HS-27A (cell line): ENCODE data around the gene MGAT5B.

Experiments
- DNase-seq: peaks from one replicate; pipeline ENCODE4 v3.0.0-alpha.2; 2012; ENCODE audit warnings: low read depth, missing footprints

The MGAT5B gene

DNA sequence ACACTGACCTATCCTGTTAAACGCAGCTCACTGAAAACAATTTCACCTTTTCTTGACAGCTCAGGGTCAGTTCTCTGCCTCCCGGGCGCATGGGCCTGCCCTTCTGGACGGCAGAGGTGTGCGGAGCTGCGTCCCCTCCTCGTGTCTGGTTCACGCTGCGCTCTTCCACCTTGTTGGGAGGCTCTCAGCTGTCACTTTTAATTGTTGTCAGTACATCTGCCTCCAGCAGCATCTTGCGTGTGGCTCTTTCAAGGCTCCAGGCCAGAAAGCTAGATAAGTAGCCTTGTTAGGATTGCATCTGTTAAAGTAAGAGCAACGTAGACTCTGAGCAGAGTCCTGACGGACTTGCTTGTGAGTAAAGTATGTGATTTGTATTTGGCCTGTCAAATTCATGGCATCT lies 59.4 kb downstream of the MGAT5B start:
- DNase-seq = no peak

DNA sequence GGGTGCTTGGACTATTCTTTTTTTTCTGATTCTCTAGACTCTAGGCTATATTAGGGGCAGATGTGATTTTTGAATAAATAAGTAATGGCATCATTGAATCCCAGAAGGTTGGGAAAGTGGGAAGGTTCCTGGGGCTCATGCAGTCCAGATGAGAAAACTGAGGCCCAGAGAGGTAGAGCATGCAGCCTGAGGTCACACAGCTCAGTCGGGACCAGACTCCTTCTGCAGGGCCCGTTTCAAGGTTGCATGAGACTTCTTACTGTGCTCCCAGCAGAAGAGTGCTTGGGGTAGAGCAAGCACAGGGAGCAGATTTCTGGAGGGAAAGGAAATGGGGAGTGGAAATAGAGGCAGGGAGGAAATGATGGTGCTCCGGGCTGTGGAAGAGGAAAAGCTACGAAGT lies 59.8 kb downstream of the MGAT5B start:
- no peak for DNase-seq

DNA sequence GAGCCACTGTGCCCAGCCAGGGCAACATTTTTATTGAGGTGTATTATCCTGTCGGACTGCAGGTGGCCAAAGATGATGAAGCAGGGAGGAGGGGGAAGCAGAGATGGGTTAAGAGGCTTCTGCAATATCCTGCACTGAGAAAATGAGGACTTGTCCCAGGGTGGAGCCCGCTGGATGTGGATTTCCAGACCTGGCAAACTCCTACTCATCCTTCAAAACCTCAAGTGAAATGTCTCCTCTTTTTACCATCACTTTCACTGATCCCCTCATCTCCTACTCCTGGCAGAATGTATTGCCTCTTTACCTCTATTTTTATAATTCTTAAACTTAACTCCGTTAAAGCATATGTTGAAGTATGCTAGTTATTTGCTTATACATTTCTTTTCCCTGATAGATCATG lies 60.9 kb downstream of the MGAT5B start:
- no peak for DNase-seq

- DNase-seq = no peak
Observed at GRCh38 chr17:76929601-76930000, 61.4 kb downstream of the MGAT5B start.

GRCh38 chr17:76930107-76930506 lies 61.9 kb downstream of the MGAT5B start:
- DNase-seq = no peak

- no peak for DNase-seq
Observed at GRCh38 chr17:76932402-76933333, 64.5 kb downstream of the MGAT5B start.

DNA sequence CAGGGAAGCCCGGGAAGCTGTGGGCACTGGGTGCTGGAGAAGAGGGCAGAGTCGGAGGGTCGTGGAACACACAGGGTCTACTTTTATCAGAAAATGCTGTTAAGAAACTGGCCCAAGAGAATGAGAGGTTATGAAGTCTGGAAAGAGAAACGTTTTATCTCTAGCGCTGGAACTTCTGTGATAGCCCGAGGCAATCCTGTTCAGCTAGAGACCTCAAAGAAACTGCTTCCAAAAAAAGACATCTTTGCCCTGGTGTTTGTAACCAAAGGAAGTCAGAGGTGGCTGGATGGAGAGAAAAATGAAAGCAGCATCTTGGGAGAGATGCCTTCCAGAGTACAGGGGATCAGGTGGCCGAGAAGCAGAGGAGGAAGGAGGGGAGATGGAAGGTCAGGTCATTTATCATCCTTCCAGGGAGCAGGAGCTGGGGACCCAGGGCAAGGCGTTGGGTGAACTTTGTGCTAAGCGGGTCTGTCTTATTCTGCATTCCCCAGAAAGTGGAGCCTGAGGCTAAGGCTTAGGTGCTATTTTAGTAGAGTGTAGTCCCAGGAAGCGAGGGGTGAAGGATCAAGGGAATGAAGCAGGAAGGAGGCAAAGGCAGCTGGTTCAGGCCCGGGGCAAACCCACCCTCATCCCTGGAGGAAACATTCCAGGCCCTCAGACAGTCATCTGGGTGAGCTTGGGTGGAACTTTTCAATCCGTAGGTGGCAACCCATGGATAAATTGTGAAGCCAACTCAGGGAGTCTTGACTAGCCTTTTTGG lies 66.5 kb downstream of the MGAT5B start:
- DNase-seq = no peak

- peak; percentile 12 for DNase-seq
Observed at GRCh38 chr17:76935331-76935730, 67.1 kb downstream of the MGAT5B start.

DNA sequence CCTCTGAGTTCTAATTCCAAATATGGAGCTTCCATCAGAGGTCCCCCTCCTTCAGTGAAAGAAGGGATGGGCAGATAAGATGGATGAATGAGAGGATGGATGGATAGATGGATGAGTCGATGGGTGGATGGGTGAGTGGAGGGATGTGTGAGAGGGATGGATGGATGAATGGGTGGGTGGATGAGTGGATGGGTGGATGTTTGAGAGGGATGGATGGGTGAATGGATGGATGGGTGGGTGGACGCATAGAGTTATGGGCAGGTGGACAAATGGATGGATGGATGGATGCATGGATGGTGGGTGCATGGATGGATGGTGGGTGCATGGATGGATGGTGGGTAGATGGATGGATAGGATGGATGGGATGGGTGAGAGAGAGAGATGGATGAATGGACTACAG lies 69.0 kb downstream of the MGAT5B start:
- no peak for DNase-seq

GRCh38 chr17:76938009-76938408 lies 69.8 kb downstream of the MGAT5B start:
- DNase-seq = no peak

DNA sequence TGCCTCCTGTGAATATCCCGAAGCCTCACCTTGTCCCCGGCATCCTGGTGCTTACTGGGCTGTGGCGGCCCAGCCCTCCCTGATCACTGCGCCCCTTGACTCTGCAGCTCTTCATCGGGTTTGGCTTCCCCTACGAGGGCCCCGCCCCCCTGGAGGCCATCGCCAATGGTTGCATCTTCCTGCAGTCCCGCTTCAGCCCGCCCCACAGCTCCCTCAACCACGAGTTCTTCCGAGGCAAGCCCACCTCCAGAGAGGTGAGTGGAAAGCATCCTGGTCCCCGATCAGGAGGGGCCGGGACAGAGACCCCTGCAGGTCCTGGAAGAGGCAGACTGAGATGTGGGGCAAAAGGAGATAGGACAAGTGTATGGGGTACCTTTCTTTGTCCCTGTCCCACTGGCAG lies 72.1 kb downstream of the MGAT5B start:
- no peak for DNase-seq

DNA sequence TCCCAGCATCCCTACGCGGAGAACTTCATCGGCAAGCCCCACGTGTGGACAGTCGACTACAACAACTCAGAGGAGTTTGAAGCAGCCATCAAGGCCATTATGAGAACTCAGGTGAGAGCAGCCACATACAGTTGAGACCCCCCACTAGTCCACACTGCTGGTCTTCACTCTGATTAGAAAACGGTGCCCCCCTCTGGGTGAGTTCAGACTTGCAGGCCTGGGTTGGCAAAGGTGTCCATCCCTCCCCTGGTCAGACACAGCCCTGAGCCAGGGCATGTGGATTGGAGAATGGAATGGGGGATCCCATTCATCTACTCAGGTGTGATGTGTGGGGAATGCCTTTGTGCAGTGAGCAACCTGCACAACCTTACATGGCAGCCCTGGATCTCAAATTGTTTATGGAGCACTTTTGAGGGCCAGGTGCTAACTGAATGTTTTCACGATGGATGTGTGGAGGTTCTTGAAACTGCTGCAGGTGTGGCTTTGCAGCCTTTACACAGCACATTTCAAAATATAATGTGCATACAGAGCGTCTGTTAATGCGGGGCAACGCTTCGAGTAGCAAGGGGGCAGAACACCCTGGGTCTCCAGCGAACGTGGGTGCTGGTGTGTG lies 72.6 kb downstream of the MGAT5B start:
- DNase-seq = no peak

DNA sequence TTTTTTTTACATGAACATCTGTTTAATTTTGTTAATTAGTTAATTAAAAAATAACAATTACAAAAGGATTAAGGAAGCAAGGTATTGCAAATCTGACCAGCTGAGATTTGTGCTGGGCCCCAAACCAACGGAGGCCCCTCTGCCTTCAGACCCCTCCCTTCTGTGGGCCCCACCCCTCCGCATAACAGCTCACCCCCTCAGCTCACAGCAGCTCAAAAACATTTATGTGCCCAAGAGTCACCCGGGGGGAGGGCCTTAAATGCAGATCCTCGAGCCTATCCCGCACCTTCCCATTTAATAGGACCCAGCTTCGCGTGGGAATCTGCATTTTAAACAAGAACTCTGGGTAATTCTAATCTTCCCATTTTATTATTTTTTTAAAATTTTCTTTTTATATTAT lies 75.0 kb downstream of the MGAT5B start:
- DNase-seq = no peak

DNA sequence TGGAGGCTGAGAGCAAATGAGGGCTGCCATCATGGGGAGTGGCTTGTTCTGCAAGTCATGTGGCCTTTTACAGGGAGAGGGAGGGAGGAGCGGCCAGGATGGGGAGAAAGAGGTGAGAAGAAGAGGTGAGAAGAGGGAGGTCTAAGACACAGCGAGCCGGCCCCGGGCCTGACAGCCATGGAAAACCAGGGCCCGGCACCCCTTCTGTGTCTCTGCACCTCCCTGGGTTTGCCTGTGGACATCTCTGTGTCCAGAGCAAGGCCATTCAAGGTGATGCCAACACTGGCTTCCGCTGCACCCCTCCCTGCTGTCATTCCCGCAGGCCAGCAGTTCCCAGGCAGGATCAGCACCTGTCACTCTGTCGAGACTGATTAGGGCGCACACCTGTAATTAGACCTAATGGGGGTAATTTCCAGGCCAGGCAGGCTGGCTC lies 75.6 kb downstream of the MGAT5B start:
- no peak for DNase-seq

DNA sequence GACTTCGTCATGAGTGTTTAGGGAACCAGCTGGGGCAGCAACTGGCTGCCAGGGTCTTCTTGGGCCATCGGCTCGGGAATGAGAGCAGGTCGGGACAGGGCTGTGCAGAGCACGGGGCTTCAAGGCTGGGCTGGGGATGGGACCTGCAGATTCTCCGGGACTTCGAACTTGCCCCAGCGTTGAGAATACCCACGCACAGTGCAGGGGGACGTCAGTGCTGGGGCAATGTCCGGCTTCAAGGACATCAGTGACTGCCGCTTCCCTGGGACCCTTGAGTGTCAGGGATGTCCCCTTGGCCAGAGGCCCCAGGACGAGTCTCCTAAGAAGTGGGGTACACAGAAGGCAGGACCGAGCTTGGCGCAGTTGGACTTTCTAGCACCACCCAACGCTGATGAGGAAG lies 76.3 kb downstream of the MGAT5B start:
- no peak for DNase-seq

DNA sequence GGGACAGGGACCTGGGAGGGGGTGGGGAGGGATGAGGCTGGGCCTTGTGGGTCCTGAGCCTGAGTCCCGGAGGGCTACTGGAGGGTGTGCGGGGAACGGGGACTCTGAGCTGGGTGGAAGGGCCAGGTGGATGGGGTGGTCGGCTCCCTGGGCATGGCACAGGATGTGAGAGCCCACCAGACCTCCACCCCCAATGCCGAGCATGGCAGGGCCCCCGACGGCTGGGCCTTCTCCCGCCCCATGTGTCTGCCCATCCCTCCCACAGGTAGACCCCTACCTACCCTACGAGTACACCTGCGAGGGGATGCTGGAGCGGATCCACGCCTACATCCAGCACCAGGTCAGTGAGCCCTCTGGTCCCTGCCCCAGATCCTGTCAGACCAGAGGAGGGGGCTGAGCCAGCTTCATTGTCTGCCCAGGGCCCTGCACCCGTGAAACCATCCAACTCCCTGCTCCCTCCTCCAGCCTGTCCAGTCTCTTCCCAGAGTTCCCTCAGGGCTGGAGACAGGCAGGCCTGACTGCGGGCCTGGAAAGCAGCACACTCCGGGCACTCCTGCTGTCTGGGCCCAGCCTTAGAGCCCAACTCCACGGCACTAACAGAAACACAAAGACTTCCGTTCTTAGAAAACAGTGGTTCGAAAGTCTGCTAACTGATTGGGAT lies 78.0 kb downstream of the MGAT5B start:
- DNase-seq = no peak

DNA sequence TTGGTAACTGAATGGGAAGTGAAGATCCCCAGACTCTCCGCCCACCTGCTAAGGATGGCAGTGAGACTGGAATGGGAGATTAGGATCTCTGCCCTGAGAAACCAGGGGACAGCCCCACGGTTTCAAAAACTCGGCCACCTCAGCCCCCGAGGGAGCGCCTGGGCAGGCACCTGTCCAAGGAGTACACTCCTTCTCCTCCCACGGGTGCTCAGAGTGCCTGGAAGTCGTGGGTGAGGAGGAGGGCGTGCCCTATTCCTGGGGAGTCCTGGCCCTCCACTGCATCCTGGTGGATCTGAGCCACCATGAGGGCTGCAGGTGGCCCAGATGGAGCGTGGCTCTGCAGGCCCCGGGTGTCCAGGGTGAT lies 78.5 kb downstream of the MGAT5B start:
- no peak for DNase-seq

DNA sequence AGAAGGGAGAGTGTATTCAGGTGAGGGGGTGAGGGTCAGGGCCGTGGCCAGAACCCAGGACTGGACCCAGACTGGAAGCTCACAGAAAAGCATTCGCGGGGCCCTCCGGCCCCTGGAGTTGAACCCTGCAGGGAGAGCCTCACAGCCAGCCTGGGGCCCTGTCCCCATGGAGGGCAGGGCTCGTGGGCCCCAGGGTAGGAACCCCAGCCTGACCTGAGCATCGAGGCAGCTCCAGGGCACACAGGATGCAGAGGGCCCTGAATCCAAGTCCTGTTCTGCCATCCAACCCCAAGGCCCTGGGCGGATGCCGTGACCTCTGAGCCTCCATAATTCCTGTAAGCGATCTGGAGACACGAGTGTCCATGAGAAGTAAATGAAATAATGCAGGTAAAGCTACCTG lies 79.1 kb downstream of the MGAT5B start:
- no peak for DNase-seq

GRCh38 chr17:76947771-76948170 lies 79.6 kb downstream of the MGAT5B start:
- DNase-seq = no peak

DNA sequence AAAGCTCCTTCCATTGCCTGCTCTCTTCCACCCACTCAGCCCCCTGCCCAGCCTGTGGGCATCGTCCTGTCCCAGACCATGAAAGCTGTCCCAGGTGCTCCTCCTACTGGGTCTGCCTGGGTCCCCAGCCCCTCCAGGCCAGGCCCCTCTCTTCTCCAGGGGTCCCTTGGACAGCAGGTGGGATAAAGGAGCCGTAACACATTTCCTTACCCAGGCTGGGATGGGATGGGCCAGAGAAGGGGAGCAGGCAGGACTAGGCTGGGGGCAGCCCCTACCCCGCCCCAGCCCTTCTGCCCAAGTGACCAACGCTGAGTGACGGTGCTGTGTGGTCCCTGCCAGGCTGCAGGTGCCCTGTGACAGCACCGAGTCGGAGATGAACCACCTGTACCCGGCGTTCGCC lies 80.1 kb downstream of the MGAT5B start:
- DNase-seq = no peak

DNA sequence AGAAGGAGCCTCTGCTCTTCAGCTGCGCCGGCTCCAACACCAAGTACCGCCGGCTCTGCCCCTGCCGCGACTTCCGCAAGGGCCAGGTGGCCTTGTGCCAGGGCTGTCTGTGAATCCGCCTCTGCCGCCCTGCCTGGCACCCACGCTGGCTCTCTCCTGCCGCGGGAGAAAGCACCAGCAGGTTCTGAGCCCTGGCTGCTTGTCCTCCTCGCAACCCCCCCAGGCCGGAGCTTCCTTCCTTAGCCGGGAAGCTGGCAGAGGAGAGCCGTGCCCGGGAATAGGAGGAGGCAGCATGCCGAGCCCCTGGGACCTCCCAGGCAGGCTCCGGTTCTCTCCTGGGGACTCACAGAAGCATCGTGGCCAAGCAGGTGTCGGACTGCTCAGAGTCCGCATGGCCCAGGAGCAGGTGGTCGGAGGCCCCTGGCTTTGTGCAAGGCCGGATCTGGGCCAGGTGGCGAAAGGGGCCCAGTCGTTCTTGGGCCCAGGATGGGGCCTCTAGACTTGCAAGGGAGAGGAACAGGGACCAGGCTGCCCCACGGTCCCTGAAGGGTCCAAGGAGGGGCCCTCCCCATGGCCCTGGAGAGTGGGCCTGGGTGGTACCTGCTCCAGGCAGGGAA lies 80.6 kb downstream of the MGAT5B start:
- DNase-seq = no peak
